Activated T-cell treated with anti-CD3 and anti-CD28 coated beads, Interleukin-2, amount 50 U/mL, for 24 hours (primary cell): ENCODE measurements around the gene GLT8D2.
"Not testable (repeated sequence)": the region's sequence is repeated elsewhere in the genome, so short reads cannot be mapped to it uniquely, and the experiment has no call there.

ENCODE experiments used
- DNase-seq: peaks from one replicate; pipeline ENCODE4 v3.0.0-alpha.2; 2020
- H3K27ac Mint-ChIP-seq: 2 replicates; pipeline ENCODE4 v1.8.0; 2020; ENCODE audit warnings: mild to moderate bottlenecking, mixed read lengths
- H3K27me3 Mint-ChIP-seq: 2 replicates; pipeline ENCODE4 v1.8.0; 2020; ENCODE audit warnings: mixed read lengths
- H3K36me3 Mint-ChIP-seq: 2 replicates; pipeline ENCODE4 v1.8.0; 2020; ENCODE audit warnings: low read depth, mixed read lengths
- H3K4me1 Mint-ChIP-seq: 2 replicates; pipeline ENCODE4 v1.8.0; 2020; ENCODE audit warnings: low read depth, mixed read lengths
- H3K4me3 Mint-ChIP-seq: 2 replicates; pipeline ENCODE4 v1.8.0; 2020; ENCODE audit warnings: mild to moderate bottlenecking, moderate library complexity, mixed read lengths
- H3K9me3 Mint-ChIP-seq: 2 replicates; pipeline ENCODE4 v1.8.0; 2020; ENCODE audit warnings: mixed read lengths

The GLT8D2 gene

DNA sequence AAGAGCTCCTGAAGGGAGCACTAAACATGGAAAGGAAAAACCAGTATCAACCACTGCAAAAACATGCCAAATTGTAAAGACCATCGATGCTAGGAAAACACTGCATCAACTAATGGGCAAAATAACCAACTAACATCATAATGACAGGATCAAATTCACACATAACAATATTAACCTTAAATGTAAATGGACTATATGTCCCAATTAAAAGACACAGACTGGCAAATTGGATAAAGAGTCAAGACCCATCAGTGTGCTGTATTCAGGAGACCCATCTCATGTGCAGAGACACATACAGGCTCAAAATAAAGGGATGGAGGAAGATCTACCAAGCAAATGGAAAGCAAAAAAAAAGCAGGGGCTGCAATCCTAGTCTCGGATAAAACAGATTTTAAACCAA lies 13.8 kb downstream of the GLT8D2 start:
- H3K27me3 Mint-ChIP-seq: peaks cover 15% of the 10 kb centered on the region
- not testable (repeated sequence) for H3K4me1 Mint-ChIP-seq, H3K27ac Mint-ChIP-seq, H3K9me3 Mint-ChIP-seq, H3K4me3 Mint-ChIP-seq, H3K36me3 Mint-ChIP-seq, DNase-seq

DNA sequence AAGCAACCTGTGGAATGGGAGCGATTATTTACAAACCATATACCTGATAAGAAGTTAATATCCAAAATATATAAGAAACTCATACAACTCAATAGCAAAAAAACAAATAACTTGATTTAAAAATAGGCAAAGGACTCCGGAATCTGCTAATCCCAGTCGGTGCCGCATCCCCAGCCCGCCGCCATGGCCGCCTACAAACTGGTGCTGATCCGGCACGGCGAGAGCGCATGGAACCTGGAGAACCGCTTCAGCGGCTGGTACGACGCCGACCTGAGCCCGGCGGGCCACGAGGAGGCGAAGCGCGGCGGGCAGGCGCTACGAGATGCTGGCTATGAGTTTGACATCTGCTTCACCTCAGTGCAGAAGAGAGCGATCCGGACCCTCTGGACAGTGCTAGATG lies 19.4 kb downstream of the GLT8D2 start:
- not testable (repeated sequence) for H3K4me1 Mint-ChIP-seq, H3K4me3 Mint-ChIP-seq, H3K27ac Mint-ChIP-seq, H3K36me3 Mint-ChIP-seq, DNase-seq, H3K9me3 Mint-ChIP-seq
- H3K27me3 Mint-ChIP-seq: peaks cover 17% of the 10 kb centered on the region

DNA sequence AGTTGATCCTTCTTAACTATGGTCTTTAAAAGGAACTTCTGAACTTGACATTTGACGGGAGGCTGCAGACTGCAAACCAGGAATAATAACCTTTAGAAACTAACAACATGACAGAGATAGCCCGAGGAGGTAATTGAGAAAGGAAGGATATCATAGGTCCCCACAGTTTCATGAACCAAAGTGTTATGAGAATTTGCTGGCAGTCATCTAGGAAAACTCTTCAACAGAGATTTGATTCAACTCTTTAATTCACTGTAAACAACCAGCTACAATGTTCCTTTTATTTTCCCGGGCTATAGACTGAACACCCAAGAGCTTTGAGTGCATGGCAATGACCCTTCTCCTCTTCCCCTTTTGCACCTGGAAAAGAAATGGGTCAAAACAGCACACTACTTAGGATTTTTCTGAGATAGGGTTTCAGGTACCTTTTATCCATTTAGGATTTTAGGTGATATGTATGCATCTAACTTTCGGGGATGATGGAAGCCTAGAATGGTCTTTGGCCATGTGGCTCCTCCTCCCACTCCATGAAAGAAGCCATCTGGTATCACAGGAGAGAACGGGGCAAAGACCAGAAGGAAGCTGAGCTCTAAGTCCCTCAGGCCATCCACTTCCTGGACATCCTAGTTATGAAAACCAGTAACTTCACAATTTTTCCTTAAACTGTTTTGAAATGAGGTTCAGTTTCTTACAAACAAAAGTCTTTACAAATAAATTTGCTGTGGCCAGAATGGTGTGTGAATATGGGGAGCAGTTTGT lies 23.0 kb downstream of the GLT8D2 start:
- DNase-seq: no peak
- Mint-ChIP-seq H3K36me3 (no peaks in the 10 kb centered on the region), H3K4me1 (no peaks in the 10 kb centered on the region), H3K4me3 (no peak overlapping the region), H3K9me3 (no peaks in the 10 kb centered on the region), H3K27ac (no peak overlapping the region), H3K27me3 (peaks cover 12% of the 10 kb centered on the region)

DNA sequence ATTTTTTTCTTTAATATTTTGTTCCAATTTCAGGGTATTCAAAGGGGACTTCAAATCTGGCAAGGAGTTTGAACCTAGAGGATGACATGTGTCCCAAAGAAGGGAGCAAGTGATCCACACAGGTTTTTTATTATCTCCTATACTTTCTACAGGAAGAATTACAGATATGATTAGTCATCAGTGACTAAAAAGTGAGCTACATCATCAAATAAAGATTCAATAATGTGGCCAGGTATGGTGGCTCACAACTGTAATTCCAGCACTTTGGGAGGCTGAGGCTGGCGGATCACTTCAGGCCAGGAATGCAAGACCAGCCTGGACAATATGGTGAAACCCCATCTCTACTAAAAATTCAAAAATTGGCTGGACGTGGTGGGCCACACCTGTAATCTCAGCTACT lies 24.2 kb downstream of the GLT8D2 start:
- no peak overlapping the region for H3K27ac Mint-ChIP-seq
- no peak overlapping the region for H3K4me3 Mint-ChIP-seq
- no peaks in the 10 kb centered on the region for H3K9me3 Mint-ChIP-seq

DNA sequence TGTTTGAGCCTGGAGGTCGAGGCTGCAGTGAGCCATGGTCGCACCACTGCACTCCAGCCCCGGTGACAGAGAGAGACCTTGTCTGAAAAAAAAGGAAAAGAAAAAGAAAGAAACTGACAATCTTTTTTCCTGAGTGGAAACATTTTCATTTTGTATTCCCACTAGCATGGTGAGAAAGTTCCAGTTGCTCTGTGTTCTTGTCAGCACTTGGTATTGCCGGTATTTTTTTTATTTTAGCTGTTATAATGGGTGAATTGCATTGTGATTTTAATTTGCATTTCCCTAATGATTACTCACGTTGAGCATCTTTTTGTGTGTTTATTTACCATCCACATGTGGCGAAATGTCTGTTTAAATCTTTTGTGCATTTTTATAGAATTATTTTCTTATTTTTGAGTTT lies 25.6 kb downstream of the GLT8D2 start:
- no peak overlapping the region for H3K4me3 Mint-ChIP-seq
- H3K4me1 Mint-ChIP-seq: no peaks in the 10 kb centered on the region

More for the DNA sequence above, 24.2 kb downstream of the GLT8D2 start:
- Mint-ChIP-seq H3K4me1 (no peaks in the 10 kb centered on the region), H3K27me3 (peaks cover 20% of the 10 kb centered on the region), H3K36me3 (no peaks in the 10 kb centered on the region)
- no peak for DNase-seq

DNA sequence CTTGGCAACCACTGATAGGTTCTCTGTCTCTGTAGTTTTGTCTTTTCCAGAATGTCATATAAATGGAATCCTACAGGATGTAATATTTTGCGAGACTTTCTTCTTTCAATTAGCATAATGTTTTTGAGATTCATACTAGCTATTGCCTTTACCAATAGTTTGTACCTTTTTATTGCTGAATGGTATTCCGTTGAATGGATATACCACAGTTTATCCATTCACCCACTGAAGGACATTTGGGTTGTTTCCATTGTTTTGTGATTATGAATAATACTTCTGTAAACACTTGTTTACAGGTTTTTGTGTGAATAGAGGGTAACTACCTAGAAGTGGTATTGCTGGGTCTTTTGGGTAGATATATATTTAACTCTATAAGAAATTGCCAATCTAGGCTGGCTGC lies 26.3 kb downstream of the GLT8D2 start:
- H3K36me3 Mint-ChIP-seq: no peaks in the 10 kb centered on the region
- H3K9me3 Mint-ChIP-seq: no peaks in the 10 kb centered on the region
- DNase-seq: no peak
- H3K4me1 Mint-ChIP-seq: no peaks in the 10 kb centered on the region
- H3K4me3 Mint-ChIP-seq: no peak overlapping the region
- no peak overlapping the region for H3K27ac Mint-ChIP-seq
- H3K27me3 Mint-ChIP-seq: peaks cover 36% of the 10 kb centered on the region

More for the DNA sequence above, 25.6 kb downstream of the GLT8D2 start:
- Mint-ChIP-seq H3K27ac (no peak overlapping the region), H3K9me3 (no peaks in the 10 kb centered on the region), H3K36me3 (no peaks in the 10 kb centered on the region), H3K27me3 (peaks cover 34% of the 10 kb centered on the region)
- DNase-seq: no peak

DNA sequence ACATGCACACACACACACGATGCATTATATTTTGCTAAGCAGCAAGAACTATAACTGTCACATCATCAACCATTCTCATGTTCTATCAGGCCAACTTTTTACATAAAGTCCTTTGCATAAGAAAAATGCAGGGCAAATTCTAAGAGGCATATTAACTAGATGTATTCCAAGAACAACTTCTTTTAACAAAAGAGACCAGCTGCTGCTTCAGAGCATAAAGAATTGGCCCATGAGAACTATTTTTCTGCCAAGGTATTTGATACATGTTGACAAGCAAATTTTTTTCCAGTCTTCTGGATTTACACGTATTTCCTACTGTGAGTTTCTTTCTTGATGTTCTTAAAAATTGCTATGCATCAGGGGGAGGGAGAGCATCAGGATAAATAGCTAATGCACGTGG lies 27.2 kb downstream of the GLT8D2 start:
- Mint-ChIP-seq H3K4me1 (no peaks in the 10 kb centered on the region), H3K9me3 (no peaks in the 10 kb centered on the region), H3K27ac (no peak overlapping the region), H3K27me3 (peaks cover 34% of the 10 kb centered on the region), H3K4me3 (no peak overlapping the region), H3K36me3 (no peaks in the 10 kb centered on the region)
- DNase-seq: no peak

DNA sequence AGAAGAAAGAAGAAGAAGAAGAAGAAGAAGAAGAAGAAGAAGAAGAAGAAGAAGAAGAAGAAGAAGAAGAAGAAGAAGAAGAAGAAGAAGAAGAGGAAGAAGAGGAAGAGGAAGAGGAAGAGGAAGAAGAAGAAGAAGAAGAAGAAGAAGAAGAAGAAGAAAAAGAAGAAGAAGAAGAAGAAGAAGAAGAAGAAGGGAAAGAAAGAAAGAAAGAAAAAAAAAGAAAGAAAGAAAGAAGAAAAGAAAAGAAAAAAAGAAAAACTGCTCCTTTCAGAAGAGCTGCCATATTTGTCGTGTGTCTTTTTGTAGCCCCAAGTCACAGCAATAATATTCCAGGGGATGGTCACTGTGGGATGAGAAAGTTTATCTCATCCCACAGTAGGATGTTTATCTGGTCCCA lies 28.1 kb downstream of the GLT8D2 start:
- not testable (repeated sequence) for H3K4me3 Mint-ChIP-seq, H3K4me1 Mint-ChIP-seq, H3K27ac Mint-ChIP-seq, H3K36me3 Mint-ChIP-seq, DNase-seq, H3K9me3 Mint-ChIP-seq
- H3K27me3 Mint-ChIP-seq: peaks cover 29% of the 10 kb centered on the region

DNA sequence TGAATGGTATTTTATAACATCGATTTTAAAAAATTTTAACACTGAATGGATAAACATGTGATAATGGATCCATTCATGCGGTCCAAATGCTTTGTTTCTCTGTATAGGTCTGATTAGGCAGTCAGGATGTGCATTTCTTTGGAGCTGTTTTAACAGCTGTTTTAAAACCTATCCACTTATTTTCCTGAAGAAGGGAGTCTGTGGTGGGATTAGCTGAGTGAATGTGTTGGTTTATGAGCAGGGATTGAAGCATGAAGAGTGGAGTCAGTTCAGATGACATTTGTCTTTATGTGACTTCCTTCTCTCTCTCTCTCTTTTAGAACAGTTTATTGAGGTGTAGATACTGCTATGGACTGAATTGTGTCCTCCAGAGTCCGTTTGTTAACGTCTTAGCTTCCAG lies 37.7 kb downstream of the GLT8D2 start:
- no peak overlapping the region for H3K4me3 Mint-ChIP-seq
- no peaks in the 10 kb centered on the region for H3K36me3 Mint-ChIP-seq
- H3K9me3 Mint-ChIP-seq: no peaks in the 10 kb centered on the region
- H3K27me3 Mint-ChIP-seq: peaks cover 6% of the 10 kb centered on the region
- no peak for DNase-seq
- H3K4me1 Mint-ChIP-seq: no peaks in the 10 kb centered on the region
- H3K27ac Mint-ChIP-seq: no peak overlapping the region

DNA sequence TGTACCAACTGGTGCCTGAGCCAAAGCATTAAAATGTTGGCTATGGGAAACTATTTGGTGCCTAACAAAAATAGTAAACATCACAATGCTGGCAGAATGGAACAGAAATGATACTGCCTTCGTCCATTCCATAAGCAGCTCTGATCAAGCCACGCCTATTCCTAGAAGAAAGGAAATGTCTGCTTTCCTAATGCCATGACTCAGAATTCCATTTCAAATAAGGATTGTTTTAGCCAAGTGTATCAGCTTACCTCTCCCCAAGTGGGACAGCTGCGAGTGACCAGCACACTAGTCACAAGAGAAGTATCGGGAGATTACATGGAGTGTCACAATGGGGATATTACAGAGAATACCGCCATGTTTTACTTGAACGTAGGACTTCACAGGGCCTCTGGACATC lies 38.7 kb downstream of the GLT8D2 start:
- DNase-seq: no peak

DNA sequence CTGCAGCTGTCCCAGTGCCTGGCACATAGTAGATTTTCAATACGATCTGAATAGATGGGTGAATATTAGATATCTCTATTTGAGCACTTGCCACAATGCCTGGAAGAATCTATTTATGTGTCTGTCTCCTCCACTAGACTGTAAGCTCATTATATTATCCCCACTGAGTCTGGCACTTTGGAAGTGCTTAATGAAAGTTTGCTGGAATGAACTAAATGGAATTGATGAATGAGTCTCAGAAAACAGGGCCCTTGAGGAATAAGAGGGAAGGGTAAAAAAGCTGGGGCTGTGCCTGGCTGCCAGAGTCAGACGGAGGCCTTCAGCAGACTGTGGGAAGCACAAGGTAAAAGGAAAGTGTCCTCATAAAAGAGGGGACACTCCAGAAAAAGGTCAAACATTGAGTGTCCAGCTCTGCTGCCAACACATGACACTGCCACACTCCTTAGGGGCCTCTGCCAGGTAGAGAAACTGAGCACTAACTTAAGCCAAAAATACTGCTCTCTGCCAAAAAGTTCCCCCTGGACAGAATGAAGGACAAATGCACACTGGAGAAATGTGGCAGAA lies 39.3 kb downstream of the GLT8D2 start:
- peaks cover 9% of the 10 kb centered on the region for H3K27me3 Mint-ChIP-seq
- no peaks in the 10 kb centered on the region for H3K9me3 Mint-ChIP-seq
- no peak overlapping the region for H3K4me3 Mint-ChIP-seq
- no peaks in the 10 kb centered on the region for H3K36me3 Mint-ChIP-seq
- no peak overlapping the region for H3K27ac Mint-ChIP-seq
- H3K4me1 Mint-ChIP-seq: no peaks in the 10 kb centered on the region
- DNase-seq: no peak

More for the DNA sequence above, 38.7 kb downstream of the GLT8D2 start:
- no peaks in the 10 kb centered on the region for H3K9me3 Mint-ChIP-seq
- H3K27ac Mint-ChIP-seq: no peak overlapping the region
- no peaks in the 10 kb centered on the region for H3K4me1 Mint-ChIP-seq
- peaks cover 6% of the 10 kb centered on the region for H3K27me3 Mint-ChIP-seq
- no peaks in the 10 kb centered on the region for H3K36me3 Mint-ChIP-seq
- no peak overlapping the region for H3K4me3 Mint-ChIP-seq

DNA sequence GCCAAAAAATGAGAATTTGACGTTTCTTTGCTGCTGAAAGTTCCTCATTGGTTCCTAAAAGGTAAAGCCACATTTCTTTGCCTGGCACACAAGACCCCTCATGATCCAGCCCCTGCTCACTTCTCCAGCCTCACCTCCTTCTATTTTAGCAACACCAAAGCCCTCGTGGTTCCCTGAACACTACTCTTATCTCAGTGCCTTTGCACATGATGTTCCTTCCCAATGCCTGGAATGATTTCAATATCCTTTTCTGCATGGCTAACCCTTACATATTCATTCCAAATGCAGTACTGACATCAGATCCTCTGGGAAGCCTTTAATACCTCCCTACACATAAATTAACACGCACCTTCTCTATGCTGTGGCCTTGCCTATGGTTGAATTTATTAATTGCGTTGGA lies 39.9 kb downstream of the GLT8D2 start:
- DNase-seq: no peak
- H3K27ac Mint-ChIP-seq: no peak overlapping the region
- no peaks in the 10 kb centered on the region for H3K9me3 Mint-ChIP-seq
- H3K27me3 Mint-ChIP-seq: peaks cover 15% of the 10 kb centered on the region
- no peaks in the 10 kb centered on the region for H3K4me1 Mint-ChIP-seq
- no peak overlapping the region for H3K4me3 Mint-ChIP-seq
- H3K36me3 Mint-ChIP-seq: no peaks in the 10 kb centered on the region

DNA sequence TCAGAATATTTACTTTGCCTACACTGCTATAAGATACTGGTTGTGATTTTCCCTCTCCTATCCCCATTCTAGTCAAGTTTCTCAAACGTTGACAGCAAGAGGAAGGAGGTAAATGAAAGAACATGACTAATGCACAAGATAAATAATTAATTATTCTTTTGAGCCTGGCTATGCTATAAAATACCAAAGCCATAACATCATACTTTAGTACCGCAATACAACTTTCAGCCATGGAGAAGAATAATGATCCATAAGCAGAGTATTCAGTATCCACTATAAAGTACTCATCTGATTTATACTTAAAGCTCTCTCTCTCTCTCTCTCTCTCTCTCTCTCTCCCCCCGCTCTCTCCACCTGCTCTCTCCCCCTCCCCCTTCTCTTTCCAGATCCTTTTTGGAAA lies 43.1 kb downstream of the GLT8D2 start:
- no peaks in the 10 kb centered on the region for H3K4me1 Mint-ChIP-seq
- peaks cover 34% of the 10 kb centered on the region for H3K27me3 Mint-ChIP-seq
- no peak for DNase-seq
- H3K4me3 Mint-ChIP-seq: no peak overlapping the region
- no peaks in the 10 kb centered on the region for H3K36me3 Mint-ChIP-seq
- no peaks in the 10 kb centered on the region for H3K9me3 Mint-ChIP-seq
- no peak overlapping the region for H3K27ac Mint-ChIP-seq

DNA sequence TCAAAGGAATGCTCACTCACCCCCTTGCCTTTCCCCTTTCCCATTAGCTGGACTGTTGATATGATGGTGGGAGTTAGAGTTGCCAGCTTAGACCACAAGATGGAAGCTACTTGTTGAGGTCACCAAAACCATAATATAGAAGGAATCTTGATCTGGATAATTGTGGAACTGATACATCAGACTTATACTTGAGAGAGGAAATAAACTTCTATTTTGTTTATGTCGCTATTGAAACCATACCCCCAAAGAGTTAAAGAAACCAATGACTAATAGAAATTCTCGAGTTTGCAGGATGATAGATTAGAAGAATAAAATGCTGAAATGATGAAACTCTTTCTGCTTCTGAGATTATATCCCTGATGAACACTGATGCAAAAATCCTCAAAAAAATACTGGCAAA lies 46.4 kb downstream of the GLT8D2 start:
- Mint-ChIP-seq H3K4me3 (no peak overlapping the region), H3K9me3 (no peaks in the 10 kb centered on the region), H3K4me1 (no peaks in the 10 kb centered on the region), H3K36me3 (no peaks in the 10 kb centered on the region), H3K27ac (no peak overlapping the region), H3K27me3 (peaks cover 56% of the 10 kb centered on the region)
- no peak for DNase-seq

DNA sequence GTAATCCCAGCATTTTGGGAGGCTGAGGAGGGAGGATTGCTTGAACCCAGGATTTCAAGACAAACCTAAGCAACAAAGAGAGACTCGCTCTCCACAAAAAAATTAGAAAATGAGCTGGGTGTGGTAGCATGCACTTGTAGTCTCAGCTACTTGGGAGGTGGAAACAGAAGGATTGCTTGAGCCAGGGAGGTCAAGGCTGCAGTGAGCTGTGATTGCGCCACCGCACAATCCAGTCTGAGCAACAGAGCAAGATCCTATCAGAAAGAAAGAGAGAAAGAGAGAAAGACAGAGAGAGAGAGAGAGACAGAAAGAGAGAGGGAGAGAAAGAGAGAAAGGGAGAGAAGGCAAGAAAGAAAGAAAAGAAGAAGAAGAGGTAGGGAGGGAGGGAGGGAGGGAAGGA lies 47.3 kb downstream of the GLT8D2 start:
- H3K9me3 Mint-ChIP-seq: no peaks in the 10 kb centered on the region
- peaks cover 50% of the 10 kb centered on the region for H3K27me3 Mint-ChIP-seq
- H3K4me1 Mint-ChIP-seq: no peaks in the 10 kb centered on the region
- no peak for DNase-seq
- H3K27ac Mint-ChIP-seq: no peak overlapping the region
- no peak overlapping the region for H3K4me3 Mint-ChIP-seq
- no peaks in the 10 kb centered on the region for H3K36me3 Mint-ChIP-seq
